ENCODE measurements around the gene PRG2. TPM values are rescaled to one million over a fixed set of nuclear protein-coding genes. Genes with fewer than 3 reads are reported as not detected.

The PRG2 gene
- total and polyA plus RNA-seq, 2 of the 13 experiments (the other 11 are each of a cell fraction or from before 2014, with no cell fraction given): not detected

GRCh38 chr11:57349491-57350274 lies 40.8 kb downstream of the PRG2 start (continued):
- TF ChIP-seq ESRRA (CRISPR knock-in tag; IDR thresholded peaks at IDR 0.05; ENCODE audit: low read depth): no peak
- TF ChIP-seq FOXA3 (CRISPR knock-in tag; IDR thresholded peaks at IDR 0.05): 0 out of 2 replicates have a peak, but pooled peaks have one; percentile 12
- peak; percentile 50 for TF ChIP-seq PTBP1 (IDR thresholded peaks at IDR 0.05; ENCODE audit: low read depth, low read length, poor library complexity, severe bottlenecking)
- TF ChIP-seq NR2F2 (IDR thresholded peaks at IDR 0.05; ENCODE audit: borderline replicate concordance, low read depth): peak; percentile 57
- TF ChIP-seq JARID2 (CRISPR knock-in tag; IDR thresholded peaks at IDR 0.05; ENCODE audit: insufficient replicate concordance): no peak
- peak; percentile 66; the same call in 1 of the 2 replicates for TF ChIP-seq ZNF598 (CRISPR knock-in tag; IDR thresholded peaks at IDR 0.05; ENCODE audit: borderline replicate concordance)
- TF ChIP-seq ZNF143 (CRISPR knock-in tag; IDR thresholded peaks at IDR 0.05): peak; percentile 33; the same call in 1 of the 2 replicates
- no peak for TF ChIP-seq ADNP (CRISPR knock-in tag; IDR thresholded peaks at IDR 0.05)
- peak; percentile 47; the same call in 1 of the 2 replicates for TF ChIP-seq TBX2 (CRISPR knock-in tag; IDR thresholded peaks at IDR 0.05; ENCODE audit: borderline replicate concordance)
- peak; percentile 81 for TF ChIP-seq CEBPB (IDR thresholded peaks at IDR 0.05; ENCODE audit: borderline replicate concordance, low read depth, low read length)
- peak; percentile 73; the same call in 1 of the 2 replicates for TF ChIP-seq HIVEP1 (CRISPR knock-in tag; IDR thresholded peaks at IDR 0.05)
- TF ChIP-seq ZNF644 (CRISPR knock-in tag; IDR thresholded peaks at IDR 0.05; ENCODE audit: low read depth): no peak
- TF ChIP-seq RXRB (CRISPR knock-in tag; IDR thresholded peaks at IDR 0.05; ENCODE audit: borderline replicate concordance): peak; percentile 37; the same call in 1 of the 2 replicates
- TF ChIP-seq HOXA5 (CRISPR knock-in tag; IDR thresholded peaks at IDR 0.05): no peak
- no peak for TF ChIP-seq SOX6 (IDR thresholded peaks at IDR 0.05)
- peak; percentile 50 for TF ChIP-seq SOX6 (CRISPR knock-in tag; IDR thresholded peaks at IDR 0.05)
- TF ChIP-seq ZFP62 (CRISPR knock-in tag; IDR thresholded peaks at IDR 0.05): no peak
- TF ChIP-seq HNRNPL (IDR thresholded peaks at IDR 0.05; ENCODE audit: low read depth, low read length): no peak
- TF ChIP-seq JUND (CRISPR knock-in tag; IDR thresholded peaks at IDR 0.05): peak; percentile 23; the same call in 1 of the 2 replicates
- TF ChIP-seq CEBPG (CRISPR knock-in tag; IDR thresholded peaks at IDR 0.05): peak; percentile 67; the same call in 1 of the 2 replicates
- TF ChIP-seq ZNF224 (CRISPR knock-in tag; IDR thresholded peaks at IDR 0.05): no peak
- TF ChIP-seq ZFY (CRISPR knock-in tag; IDR thresholded peaks at IDR 0.05): 0 out of 2 replicates have a peak, but pooled peaks have one; percentile 26
- 0 out of 2 replicates have a peak, but pooled peaks have one; percentile 23 for TF ChIP-seq MAX (IDR thresholded peaks at IDR 0.05)
- 0 out of 4 replicates have a peak, but pooled peaks of 1 of the 2 experiments have one; percentile 18 for TF ChIP-seq KLF16 (CRISPR knock-in tag; IDR thresholded peaks at IDR 0.05)
- peak; percentile 39 for TF ChIP-seq PAXIP1 (CRISPR knock-in tag; conservative IDR thresholded peaks at IDR 0.05)
- no peak for TF ChIP-seq CC2D1A (CRISPR knock-in tag; IDR thresholded peaks at IDR 0.05)
- TF ChIP-seq RARA (CRISPR knock-in tag; IDR thresholded peaks at IDR 0.05): peak; percentile 71
- no peak for TF ChIP-seq NAIF1 (CRISPR knock-in tag; IDR thresholded peaks at IDR 0.05; ENCODE audit: borderline replicate concordance)
- peak; percentile 59; the same call in 1 of the 2 replicates for TF ChIP-seq ZNF605 (CRISPR knock-in tag; IDR thresholded peaks at IDR 0.05)
